K562 (cell line): ENCODE data around the gene TMEM39B. TPM values are rescaled to one million over a fixed set of nuclear protein-coding genes. Genes with fewer than 3 reads are reported as not detected.
A peak's percentile ranks its signal among the peaks of the same experiment; 100 is the strongest.

ENCODE experiments used
- ARID1B ChIP-seq: fragments of 450-650 bp; IDR thresholded peaks from 2 replicates; pipeline ENCODE4 v1.6.1; 2016; ENCODE audit warnings: antibody characterized with exemption, mild to moderate bottlenecking, inconsistent platforms
- C11orf30 ChIP-seq: fragments of 450-650 bp; IDR thresholded peaks from 2 replicates; pipeline ENCODE4 v1.6.1; 2016; ENCODE audit warnings: low read depth, mild to moderate bottlenecking
- CEBPZ ChIP-seq: fragments of 150-350 bp; IDR thresholded peaks from 2 replicates; pipeline ENCODE4 v1.6.1; 2014; ENCODE audit warnings: low read depth, mild to moderate bottlenecking, low read length, borderline replicate concordance
- DPF2 ChIP-seq: fragments of 450-650 bp; IDR thresholded peaks from 2 replicates; pipeline ENCODE4 v1.6.1; 2016
- ELK1 ChIP-seq: sonication (generic); formaldehyde crosslinking; IDR thresholded peaks from 2 replicates; pipeline ENCODE4 v1.8.1; 2022; ENCODE audit warnings: missing genetic modification reagents
- GATA2 ChIP-seq: sonication (generic); formaldehyde crosslinking; IDR thresholded peaks from 2 replicates; pipeline ENCODE4 v1.4.0; 2020; ENCODE audit warnings: mild to moderate bottlenecking, missing genetic modification reagents
- GTF2B ChIP-seq: IDR thresholded peaks from 2 replicates; pipeline ENCODE4 v1.6.1; 2011; ENCODE audit not compliant: insufficient read length; ENCODE audit errors: extremely low read depth
- KLF10 ChIP-seq: fragments of 250-450 bp; sonication (Bioruptor Pico); IDR thresholded peaks from 2 replicates; pipeline ENCODE4 v1.6.1; 2021; ENCODE audit warnings: matching md5 sums
- NCOA1 ChIP-seq: fragments of 450-650 bp; IDR thresholded peaks from 2 replicates; pipeline ENCODE4 v1.6.1; 2016; ENCODE audit warnings: low read depth
- NCOR1 ChIP-seq: fragments of 450-650 bp; IDR thresholded peaks from 2 replicates; pipeline ENCODE4 v1.6.1; 2016; ENCODE audit warnings: mild to moderate bottlenecking, moderate library complexity
- NRF1 ChIP-seq, 2 experiments: fragments of 450-650 bp; IDR thresholded peaks in 1 of 2; conservative IDR thresholded peaks in 1 of 2; 2 replicates each; pipeline ENCODE4 v1.6.1; 2014; ENCODE audit warnings: mild to moderate bottlenecking in 2 of 2
- PATZ1 ChIP-seq: fragments of 250-450 bp; sonication (Bioruptor Pico); IDR thresholded peaks from 2 replicates; pipeline ENCODE4 v1.5.0; 2020; ENCODE audit warnings: mild to moderate bottlenecking, borderline replicate concordance
- RAD21 ChIP-seq, 2 experiments: fragments of 250-450 bp in 1 of 2; fragments of 450-650 bp in 1 of 2; sonication (Bioruptor Pico) in 1 of 2; formaldehyde crosslinking in 1 of 2; IDR thresholded peaks in 1 of 2; conservative IDR thresholded peaks in 1 of 2; 2 replicates each; pipeline versions ENCODE4 v1.4.0 to v1.8.0; 2020 to 2022; ENCODE audit warnings: mild to moderate bottlenecking in 2 of 2, moderate library complexity in 1 of 2
- SIX5 ChIP-seq, 2 experiments: IDR thresholded peaks; 2 replicates each; pipeline ENCODE4 v1.6.1; 2011; ENCODE audit warnings: low read length in 2 of 2, borderline replicate concordance in 1 of 2, low read depth in 1 of 2, mild to moderate bottlenecking in 1 of 2, moderate library complexity in 1 of 2; ENCODE audit not compliant: insufficient read depth in 1 of 2
- SOX6 ChIP-seq: fragments of 450-650 bp; IDR thresholded peaks from 2 replicates; pipeline ENCODE4 v1.6.1; 2014; ENCODE audit warnings: mild to moderate bottlenecking
- SP2 ChIP-seq: IDR thresholded peaks from 2 replicates; pipeline ENCODE4 v1.6.1; 2011; ENCODE audit warnings: mild to moderate bottlenecking, low read depth, low read length, moderate library complexity; ENCODE audit not compliant: poor library complexity, severe bottlenecking; ENCODE audit errors: extremely low read depth
- TRIM24 ChIP-seq, 2 experiments: fragments of 450-650 bp; IDR thresholded peaks; 2 replicates each; pipeline ENCODE4 v1.6.1; 2016
- ZNF140 ChIP-seq: fragments of 250-450 bp; sonication (Bioruptor Pico); IDR thresholded peaks from 2 replicates; pipeline ENCODE4 v1.8.0; 2021; ENCODE audit warnings: moderate library complexity, mild to moderate bottlenecking, inconsistent platforms
- ZNF274 ChIP-seq: IDR thresholded peaks from 2 replicates; pipeline ENCODE4 v1.6.1; 2011; ENCODE audit warnings: low read depth, mild to moderate bottlenecking, low read length, moderate library complexity, borderline replicate concordance
- ZNF696 ChIP-seq: fragments of 250-450 bp; sonication (Bioruptor Pico); conservative IDR thresholded peaks from 2 replicates; pipeline ENCODE4 v1.4.0; 2020; ENCODE audit warnings: mild to moderate bottlenecking, moderate library complexity
- ZNF785 ChIP-seq: fragments of 250-450 bp; sonication (Bioruptor Pico); IDR thresholded peaks from 2 replicates; pipeline ENCODE4 v1.4.0; 2020; ENCODE audit warnings: mild to moderate bottlenecking
- ZNF79 ChIP-seq: fragments of 250-450 bp; sonication (Bioruptor Pico); IDR thresholded peaks from 2 replicates; pipeline ENCODE4 v1.4.0; 2020; ENCODE audit warnings: low read depth, mild to moderate bottlenecking, moderate library complexity
- polyA plus RNA-seq, 8 experiments: library from polyadenylated mRNA; depleted of rRNA in 4 of 8; stranded (reverse) in 5 of 8; unstranded in 3 of 8; fragments of >200 nt; fragmentation: Nextera tagmentation in 2 of 8; fragmentation: Illumina TruSeq in 1 of 8; extraction: Ambion mirVana in 2 of 8; extraction: Trizol in 1 of 8; gene quantifications; 2 replicates each; pipeline versions ENCODE4 v1.2.1 to v1.2.3, GENCODE V29; 2011 to 2014; ENCODE audit warnings: inconsistent platforms in 1 of 8, missing spikeins in 1 of 8
- total RNA-seq, 7 experiments: library from RNA; depleted of rRNA in 6 of 7; stranded (reverse); fragments of >200 nt in 6 of 7; fragmentation: Illumina TruSeq in 2 of 7; extraction: Trizol in 2 of 7; gene quantifications; 2 replicates each; pipeline versions ENCODE4 v1.2.1 to v1.2.3, GENCODE V29; 2011 to 2021; ENCODE audit warnings: low replicate concordance in 1 of 7

Gene TMEM39B
- total and polyA plus RNA-seq, 9 of the 15 experiments (the other 6 are each of a cell fraction or from before 2014, with no cell fraction given) = 0.92 to 28.5 (median 9.7) TPM

- TF ChIP-seq SP2 (no peak), KLF10 (CRISPR knock-in tag) (no peak), NCOA1 (no peak; the same call in 1 of the 2 replicates), NCOR1 (peak; percentile 87), GTF2B (no peak), NRF1 (conservative IDR thresholded peaks at IDR 0.05 in 1 of 2, IDR thresholded peaks at IDR 0.05 in 1 of 2) (no peak), ARID1B (peak; percentile 96), CEBPZ (no peak), C11orf30 (no peak), ZNF274 (no peak), GATA2 (CRISPR knock-in tag) (peak; percentile 96), SIX5 (IDR thresholded peaks at IDR 0.05; ENCODE audit: borderline replicate concordance in 1 of 2, insufficient read depth in 1 of 2, low read depth in 1 of 2, low read length in 2 of 2) (no peak), DPF2 (peak; percentile 94), ELK1 (CRISPR knock-in tag) (no peak), ZNF140 (no peak), ZNF696 (CRISPR knock-in tag) (no peak), TRIM24 (IDR thresholded peaks at IDR 0.05) (peak; percentile 25 to 90; a peak in 2 of 4 replicates), ZNF785 (CRISPR knock-in tag) (no peak), PATZ1 (no peak), RAD21 (CRISPR knock-in tag; conservative IDR thresholded peaks at IDR 0.05 in 1 of 2, IDR thresholded peaks at IDR 0.05 in 1 of 2) (no peak), ZNF79 (no peak), SOX6 (peak; percentile 99)
Observed at GRCh38 chr1:32127409-32128198, 54.9 kb downstream of the TMEM39B start (continued).
